GM23338 (cell line): ENCODE measurements around the gene FIGN. TPM values are rescaled to one million over a fixed set of nuclear protein-coding genes. Genes with fewer than 3 reads are reported as not detected.

Experiments used
- ATAC-seq: fragments of 200-7000 bp; cut with Tn5 transposase; 3 replicates; pipeline ENCODE4 v1.9.1; 2020
- DNase-seq: peaks from one replicate; pipeline ENCODE4 v3.0.0-alpha.2; 2015; ENCODE audit warnings: low spot score
- H2AFZ ChIP-seq: fragments of 200-600 bp; sonication (generic); 2 replicates; pipeline ENCODE4 v1.8.0; 2016; ENCODE audit warnings: antibody characterized with exemption, mild to moderate bottlenecking, moderate library complexity
- H3F3A ChIP-seq: fragments of 200-600 bp; sonication (generic); replicated peaks from 2 replicates; pipeline ENCODE4 v1.8.0; 2017; ENCODE audit warnings: antibody characterized with exemption, mixed run types, low read depth
- H3K27ac ChIP-seq: fragments of 200-600 bp; sonication (generic); 2 replicates; pipeline ENCODE4 v1.6.1; 2016; ENCODE audit warnings: low read depth
- H3K27me3 ChIP-seq: fragments of 200-600 bp; sonication (generic); 2 replicates; pipeline ENCODE4 v1.8.0; 2016; ENCODE audit warnings: mild to moderate bottlenecking, mixed run types, moderate library complexity; ENCODE audit not compliant: insufficient read depth
- H3K36me3 ChIP-seq: fragments of 200-600 bp; sonication (generic); 2 replicates; pipeline ENCODE4 v1.8.0; 2016; ENCODE audit warnings: mild to moderate bottlenecking; ENCODE audit not compliant: insufficient read depth
- H3K4me1 ChIP-seq: fragments of 200-600 bp; sonication (generic); 2 replicates; pipeline ENCODE4 v1.8.0; 2016; ENCODE audit warnings: mild to moderate bottlenecking, moderate library complexity; ENCODE audit not compliant: insufficient read depth
- H3K4me2 ChIP-seq: fragments of 200-600 bp; sonication (generic); 2 replicates; pipeline ENCODE4 v1.7.1; 2017; ENCODE audit warnings: mixed run types
- H3K4me3 ChIP-seq: fragments of 200-600 bp; sonication (generic); 2 replicates; pipeline ENCODE4 v1.6.1; 2016; ENCODE audit warnings: mixed run types
- H3K79me2 ChIP-seq: fragments of 200-600 bp; sonication (generic); replicated peaks from 2 replicates; pipeline ENCODE4 v1.8.0; 2017; ENCODE audit warnings: mild to moderate bottlenecking; ENCODE audit not compliant: insufficient read depth
- H3K9me2 ChIP-seq: fragments of 200-600 bp; sonication (generic); 2 replicates; pipeline ENCODE4 v1.8.0; 2017; ENCODE audit not compliant: insufficient read depth
- H4K20me1 ChIP-seq: fragments of 200-600 bp; sonication (generic); replicated peaks from 2 replicates; pipeline ENCODE4 v1.8.0; 2017; ENCODE audit warnings: mild to moderate bottlenecking; ENCODE audit not compliant: insufficient read depth
- H3K27ac Mint-ChIP-seq: 2 replicates; pipeline ENCODE4 v1.8.0; 2020; ENCODE audit warnings: inconsistent platforms, mild to moderate bottlenecking, moderate library complexity, mixed read lengths
- H3K27me3 Mint-ChIP-seq: 3 replicates; pipeline ENCODE4 v1.8.0; 2022; ENCODE audit warnings: low read depth, mild to moderate bottlenecking, moderate library complexity, mixed read lengths, inconsistent platforms; ENCODE audit not compliant: insufficient read depth, poor library complexity
- H3K36me3 Mint-ChIP-seq: 3 replicates; pipeline ENCODE4 v1.8.0; 2021; ENCODE audit warnings: low read depth, mild to moderate bottlenecking, inconsistent platforms, moderate library complexity, mixed read lengths
- H3K4me1 Mint-ChIP-seq: 3 replicates; pipeline ENCODE4 v1.8.0; 2020; ENCODE audit warnings: mild to moderate bottlenecking, inconsistent platforms, mixed read lengths
- H3K4me3 Mint-ChIP-seq: 3 replicates; pipeline ENCODE4 v1.8.0; 2021; ENCODE audit warnings: moderate library complexity, mild to moderate bottlenecking, inconsistent platforms, mixed read lengths
- H3K9me3 Mint-ChIP-seq: 3 replicates; pipeline ENCODE4 v1.8.0; 2020; ENCODE audit warnings: moderate library complexity, mild to moderate bottlenecking, inconsistent platforms, mixed read lengths
- ETS1 ChIP-seq: IDR thresholded peaks from 2 replicates; pipeline ENCODE4 v1.6.1; 2016; ENCODE audit warnings: antibody characterized with exemption
- EZH2 ChIP-seq: fragments of 200-600 bp; sonication (generic); IDR thresholded peaks from one replicate; pipeline ENCODE4 v1.8.0; 2017; ENCODE audit warnings: antibody characterized with exemption, mild to moderate bottlenecking, low read depth; ENCODE audit not compliant: unreplicated experiment
- NANOG ChIP-seq: IDR thresholded peaks from 2 replicates; pipeline ENCODE4 v1.6.1; 2016; ENCODE audit warnings: antibody characterized with exemption, borderline replicate concordance
- POLR2AphosphoS5 ChIP-seq: IDR thresholded peaks from 2 replicates; pipeline ENCODE4 v1.6.1; 2016; ENCODE audit warnings: antibody characterized with exemption, low read depth
- REST ChIP-seq: IDR thresholded peaks from one replicate; pipeline ENCODE4 v1.6.1; 2018; ENCODE audit warnings: antibody characterized with exemption; ENCODE audit not compliant: unreplicated experiment
- STAT1 ChIP-seq: IDR thresholded peaks from one replicate; pipeline ENCODE4 v1.6.1; 2016; ENCODE audit warnings: antibody characterized with exemption; ENCODE audit not compliant: unreplicated experiment
- ZNF114 ChIP-seq: fragments of 250-450 bp; sonication (Bioruptor Pico); IDR thresholded peaks from 2 replicates; pipeline ENCODE4 v1.5.0; 2020; ENCODE audit warnings: mild to moderate bottlenecking, moderate library complexity
- ZNF462 ChIP-seq: fragments of 250-450 bp; sonication (Bioruptor Pico); IDR thresholded peaks from 2 replicates; pipeline ENCODE4 v1.5.0; 2020; ENCODE audit warnings: mild to moderate bottlenecking, moderate library complexity
- polyA plus RNA-seq: library from polyadenylated mRNA; unstranded; fragments of >200 nt; fragmentation: Nextera tagmentation; extraction: Ambion mirVana; gene quantifications from 2 replicates; pipeline ENCODE4 v1.2.1, GENCODE V29; 2016
- total RNA-seq: library from RNA; depleted of rRNA; stranded (reverse); fragments of >200 nt; shearing (Covaris generic); gene quantifications from 2 replicates; pipeline ENCODE4 v1.2.3, GENCODE V29; 2014

Gene FIGN
- total and polyA plus RNA-seq, 2 experiments from 2014 or later: 17.2 to 23.6 TPM

GRCh38 chr2:163554864-163555263 lies 180.9 kb downstream of the FIGN start:
- Histone ChIP-seq H4K20me1 (no peaks in the 10 kb centered on the region), H3K27ac (no peak overlapping the region), H3K4me3 (no peak overlapping the region), H3K79me2 (no peaks in the 10 kb centered on the region), H3K4me1 (no peaks in the 10 kb centered on the region), H3K4me2 (no peak overlapping the region), H2AFZ (no peak overlapping the region), H3K27me3 (no peaks in the 10 kb centered on the region), H3K9me2 (no peaks in the 10 kb centered on the region), H3K36me3 (no peaks in the 10 kb centered on the region), H3F3A (no peaks in the 10 kb centered on the region)
- no peak overlapping the region for H3K4me3 Mint-ChIP-seq
- H3K36me3 Mint-ChIP-seq: no peaks in the 10 kb centered on the region
- no peaks in the 10 kb centered on the region for H3K9me3 Mint-ChIP-seq
- ATAC-seq (no peak), DNase-seq (no peak)
- H3K27me3 Mint-ChIP-seq: no peaks in the 10 kb centered on the region
- H3K4me1 Mint-ChIP-seq: no peaks in the 10 kb centered on the region
- H3K27ac Mint-ChIP-seq: no peak overlapping the region
- TF ChIP-seq STAT1: no peak
- TF ChIP-seq POLR2AphosphoS5: no peak
- TF ChIP-seq REST: no peak

GRCh38 chr2:163553601-163554000 lies 182.2 kb downstream of the FIGN start:
- Mint-ChIP-seq H3K27me3 (no peaks in the 10 kb centered on the region), H3K36me3 (no peaks in the 10 kb centered on the region), H3K27ac (no peak overlapping the region), H3K4me1 (no peaks in the 10 kb centered on the region), H3K9me3 (no peaks in the 10 kb centered on the region), H3K4me3 (no peak overlapping the region)
- H3K79me2 ChIP-seq: no peaks in the 10 kb centered on the region
- no peaks in the 10 kb centered on the region for H3K4me1 ChIP-seq
- no peaks in the 10 kb centered on the region for H3K9me2 ChIP-seq
- H2AFZ ChIP-seq: no peak overlapping the region
- no peaks in the 10 kb centered on the region for H4K20me1 ChIP-seq
- no peaks in the 10 kb centered on the region for H3F3A ChIP-seq
- no peaks in the 10 kb centered on the region for H3K36me3 ChIP-seq
- H3K27ac ChIP-seq: no peak overlapping the region
- ATAC-seq (no peak), DNase-seq (no peak)
- no peak overlapping the region for H3K4me2 ChIP-seq
- no peak overlapping the region for H3K4me3 ChIP-seq
- H3K27me3 ChIP-seq: no peaks in the 10 kb centered on the region
- no peak for TF ChIP-seq NANOG
- no peak for TF ChIP-seq ZNF114
- TF ChIP-seq ZNF462: no peak
- no peak for TF ChIP-seq STAT1
- no peak for TF ChIP-seq EZH2
- no peak for TF ChIP-seq ETS1
- TF ChIP-seq REST: no peak
